ENCODE measurements around the gene SFT2D3. TPM values are rescaled to one million over a fixed set of nuclear protein-coding genes. Genes with fewer than 3 reads are reported as not detected.
"Not testable (repeated sequence)": the region's sequence is repeated elsewhere in the genome, so short reads cannot be mapped to it uniquely, and the experiment has no call there.

Gene SFT2D3
- total RNA-seq, 1 donor = 14.8 TPM

DNA sequence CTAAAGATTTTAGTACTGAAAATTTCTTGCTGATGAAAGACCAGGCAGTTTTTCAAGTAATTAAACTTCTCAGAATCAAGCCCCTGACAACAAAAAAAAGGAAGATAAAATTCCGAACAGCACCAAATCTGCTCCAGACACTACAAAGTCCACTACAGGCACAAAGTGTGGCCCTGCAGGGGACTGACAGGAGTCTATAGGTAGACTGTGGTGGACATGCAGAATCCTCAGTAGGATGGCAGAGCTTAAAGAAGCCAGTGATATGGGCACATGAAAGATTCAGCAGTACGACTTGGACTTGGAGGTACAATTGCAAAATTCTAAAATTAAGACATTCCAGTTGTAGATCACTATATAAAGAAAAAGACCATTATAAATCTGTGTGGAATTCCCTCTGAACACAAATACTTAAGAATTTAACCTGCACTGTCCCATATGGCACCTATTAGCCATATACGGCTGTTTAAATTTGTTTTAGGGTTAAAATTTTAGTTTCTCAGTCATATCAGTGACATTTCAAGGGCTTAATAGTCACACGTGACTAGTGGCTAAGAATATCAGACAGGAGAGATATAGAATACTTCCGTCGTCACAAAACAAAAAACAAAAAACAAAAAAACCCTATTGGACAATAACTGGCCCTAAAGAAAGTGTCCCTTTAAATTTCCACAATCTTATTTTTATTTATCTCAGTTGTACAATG is 32.0 kb downstream of the SFT2D3 start:
- H3K4me3 ChIP-seq (ENCODE audit: low read length) = no peak overlapping the region
- no peaks in the 10 kb centered on the region for H3K9me3 ChIP-seq (ENCODE audit: low read depth, low read length)
- H3K4me1 ChIP-seq (ENCODE audit: insufficient read depth, low read length) = no peaks in the 10 kb centered on the region

GRCh38 chr2:127733816-127734537 is 32.7 kb downstream of the SFT2D3 start:
- Histone ChIP-seq H3K4me1 (ENCODE audit: insufficient read depth, low read length) (no peaks in the 10 kb centered on the region), H3K9me3 (ENCODE audit: low read depth, low read length) (no peaks in the 10 kb centered on the region), H3K27me3 (ENCODE audit: insufficient read depth, low read length) (no peaks in the 10 kb centered on the region), H3K4me3 (ENCODE audit: low read length) (no peak overlapping the region)

More for the DNA sequence above, 32.0 kb downstream of the SFT2D3 start:
- no peaks in the 10 kb centered on the region for H3K27me3 ChIP-seq (ENCODE audit: insufficient read depth, low read length)

GRCh38 chr2:127735044-127735443 is 33.7 kb downstream of the SFT2D3 start:
- Histone ChIP-seq H3K9me3 (ENCODE audit: low read depth, low read length) (no peaks in the 10 kb centered on the region), H3K27me3 (ENCODE audit: insufficient read depth, low read length) (no peaks in the 10 kb centered on the region), H3K4me1 (ENCODE audit: insufficient read depth, low read length) (no peaks in the 10 kb centered on the region), H3K4me3 (ENCODE audit: low read length) (no peak overlapping the region)

DNA sequence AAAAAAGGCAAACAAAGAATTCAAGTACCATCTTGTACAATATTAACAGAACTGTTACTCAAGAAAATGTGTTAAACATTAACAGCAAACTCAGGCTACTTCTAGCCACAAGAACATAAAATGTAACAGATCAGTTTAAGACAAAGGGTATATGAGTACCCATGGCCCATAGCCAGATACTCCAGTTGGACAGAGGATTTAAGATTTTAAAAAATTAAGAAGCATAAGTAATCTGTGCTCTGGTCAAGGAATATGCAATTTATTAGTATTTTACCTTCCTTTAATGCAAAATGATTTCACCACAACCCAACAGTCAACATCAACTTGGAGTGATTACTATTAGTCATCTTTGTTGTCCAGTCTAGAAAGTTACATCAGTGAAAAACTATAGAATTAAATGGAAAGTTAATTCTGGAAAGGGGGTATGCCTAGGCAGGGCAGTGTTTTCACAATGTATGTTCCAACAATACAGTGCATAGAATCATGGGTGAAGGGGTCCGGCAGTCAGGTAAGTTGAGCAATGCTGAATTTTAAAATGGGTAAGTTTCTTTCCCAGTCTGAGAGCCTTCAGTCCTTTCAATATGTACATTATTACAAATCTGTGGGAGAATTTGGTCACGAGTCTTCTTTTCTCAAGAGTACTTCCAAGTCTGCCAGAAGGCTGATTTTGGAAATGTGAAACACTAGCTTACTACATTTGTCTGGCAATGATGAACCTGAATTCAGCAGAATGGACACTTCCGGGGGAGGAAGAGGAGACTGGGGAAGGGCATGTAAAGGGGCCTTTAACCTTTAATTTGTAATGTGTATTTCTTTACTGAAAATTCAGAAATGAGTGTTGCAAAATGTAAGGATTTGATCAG is 34.5 kb downstream of the SFT2D3 start:
- Histone ChIP-seq H3K27me3 (ENCODE audit: insufficient read depth, low read length) (no peaks in the 10 kb centered on the region), H3K9me3 (ENCODE audit: low read depth, low read length) (no peaks in the 10 kb centered on the region), H3K4me1 (ENCODE audit: insufficient read depth, low read length) (no peaks in the 10 kb centered on the region), H3K4me3 (ENCODE audit: low read length) (no peak overlapping the region)

DNA sequence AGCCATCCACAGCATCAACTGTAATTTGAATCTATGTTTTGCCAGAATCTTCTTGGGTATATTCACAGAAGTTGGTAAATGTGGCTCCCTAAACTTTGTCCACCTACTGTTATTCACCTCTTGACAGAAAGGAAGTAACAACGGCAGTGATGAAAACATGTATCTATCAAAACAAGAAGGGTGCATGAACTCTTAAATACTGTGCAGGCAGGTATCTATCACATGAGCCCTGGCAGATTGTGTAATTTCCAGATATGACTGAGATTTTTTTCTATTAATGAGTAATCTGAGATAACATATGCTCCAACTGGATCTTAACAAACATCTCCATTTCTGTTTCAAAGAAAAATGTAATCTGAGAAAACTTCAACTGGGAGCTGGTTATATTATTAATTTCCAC is 36.6 kb downstream of the SFT2D3 start:
- Histone ChIP-seq H3K27me3 (ENCODE audit: insufficient read depth, low read length) (no peaks in the 10 kb centered on the region), H3K9me3 (ENCODE audit: low read depth, low read length) (no peaks in the 10 kb centered on the region), H3K4me1 (ENCODE audit: insufficient read depth, low read length) (no peaks in the 10 kb centered on the region), H3K4me3 (ENCODE audit: low read length) (no peak overlapping the region)

- Histone ChIP-seq H3K9me3 (ENCODE audit: low read depth, low read length) (no peaks in the 10 kb centered on the region), H3K27me3 (ENCODE audit: insufficient read depth, low read length) (no peaks in the 10 kb centered on the region), H3K4me1 (ENCODE audit: insufficient read depth, low read length) (no peaks in the 10 kb centered on the region), H3K4me3 (ENCODE audit: low read length) (no peak overlapping the region)
These were observed 38.5 kb downstream of the SFT2D3 start for GRCh38 chr2:127739800-127740199.

DNA sequence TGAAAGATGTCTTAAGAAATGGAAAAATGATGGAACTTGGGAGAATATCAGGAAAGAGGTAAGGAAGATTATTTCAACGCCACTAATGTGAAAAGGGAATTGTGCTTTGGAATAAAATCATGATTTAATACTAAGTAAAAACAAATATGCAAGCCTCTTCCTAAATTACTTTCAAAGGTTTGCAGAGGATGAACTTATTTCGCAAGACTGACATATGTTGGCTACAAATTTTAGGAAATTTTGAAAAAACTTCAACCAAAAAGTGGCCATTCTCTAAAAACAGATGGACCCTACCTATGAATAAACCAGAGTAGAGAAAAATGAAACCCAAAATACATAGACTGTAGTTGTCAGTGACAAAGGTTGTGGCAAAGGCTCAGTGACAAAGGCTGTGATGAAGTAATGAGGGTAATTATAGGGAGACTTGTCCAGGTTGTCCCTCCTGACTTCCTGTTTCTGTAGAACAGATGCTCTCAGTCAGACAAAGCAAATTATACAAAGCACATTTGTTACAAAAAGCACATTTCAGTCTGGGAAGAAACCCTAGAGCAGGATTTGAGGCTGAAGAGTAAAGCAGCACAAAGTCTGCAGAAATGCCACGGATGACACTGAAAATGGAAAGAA is 39.5 kb downstream of the SFT2D3 start:
- Histone ChIP-seq H3K9me3 (ENCODE audit: low read depth, low read length) (no peaks in the 10 kb centered on the region), H3K27me3 (ENCODE audit: insufficient read depth, low read length) (no peaks in the 10 kb centered on the region), H3K4me1 (ENCODE audit: insufficient read depth, low read length) (no peaks in the 10 kb centered on the region), H3K4me3 (ENCODE audit: low read length) (no peak overlapping the region)

DNA sequence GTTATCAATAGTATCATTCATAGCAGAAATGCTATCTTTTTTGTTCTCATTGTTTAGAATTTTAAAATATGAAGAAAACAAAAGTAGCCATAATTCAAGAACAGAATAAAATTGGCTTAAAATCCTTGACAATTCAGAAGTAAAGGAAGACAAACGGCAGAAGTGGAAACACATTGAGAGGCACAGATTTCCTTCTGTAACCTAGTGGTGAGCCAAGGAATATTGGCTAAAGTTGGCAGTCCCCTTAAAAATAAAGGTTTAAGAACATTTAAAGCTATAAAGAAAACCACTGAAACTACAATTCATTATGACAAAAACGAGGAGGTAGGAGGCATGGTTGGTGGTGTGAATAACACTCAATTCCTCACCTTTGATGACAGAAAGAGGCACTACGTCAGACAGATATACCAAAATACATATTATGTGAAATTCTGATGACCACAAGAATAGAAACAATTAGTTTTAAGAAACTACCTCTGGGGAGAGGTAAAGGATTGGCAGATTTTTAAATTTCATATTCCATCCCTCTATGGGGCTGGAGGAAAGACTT is 42.3 kb downstream of the SFT2D3 start:
- Histone ChIP-seq H3K4me3 (ENCODE audit: low read length) (no peak overlapping the region), H3K27me3 (ENCODE audit: insufficient read depth, low read length) (no peaks in the 10 kb centered on the region), H3K9me3 (ENCODE audit: low read depth, low read length) (no peaks in the 10 kb centered on the region), H3K4me1 (ENCODE audit: insufficient read depth, low read length) (no peaks in the 10 kb centered on the region)

GRCh38 chr2:127747621-127748020 is 46.3 kb downstream of the SFT2D3 start:
- Histone ChIP-seq H3K27me3 (ENCODE audit: insufficient read depth, low read length) (no peaks in the 10 kb centered on the region), H3K4me1 (ENCODE audit: insufficient read depth, low read length) (peaks cover 8% of the 10 kb centered on the region), H3K9me3 (ENCODE audit: low read depth, low read length) (no peaks in the 10 kb centered on the region), H3K4me3 (ENCODE audit: low read length) (no peak overlapping the region)

DNA sequence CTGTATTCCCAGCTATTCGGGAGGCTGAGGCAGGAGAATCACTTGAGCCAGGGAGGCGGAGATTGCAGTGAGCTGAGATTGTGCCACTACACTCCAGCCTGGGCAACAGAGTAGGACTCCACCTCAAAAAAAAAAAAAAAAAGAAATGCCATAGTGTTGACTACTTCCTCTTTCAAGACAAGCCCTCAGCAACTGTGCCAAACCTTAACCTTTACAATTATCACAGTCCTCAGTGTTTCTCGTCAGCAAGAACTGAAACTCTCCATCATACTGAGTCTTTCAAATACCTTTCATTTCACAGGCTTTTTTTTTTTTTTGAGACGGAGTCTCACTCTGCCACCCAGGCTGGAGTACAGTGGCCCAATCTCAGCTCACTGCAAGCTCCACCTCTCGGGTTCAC is 48.2 kb downstream of the SFT2D3 start:
- H3K27me3 ChIP-seq (ENCODE audit: insufficient read depth, low read length); H3K4me3 ChIP-seq (ENCODE audit: low read length); H3K9me3 ChIP-seq (ENCODE audit: low read depth, low read length); H3K4me1 ChIP-seq (ENCODE audit: insufficient read depth, low read length): not testable (repeated sequence)

DNA sequence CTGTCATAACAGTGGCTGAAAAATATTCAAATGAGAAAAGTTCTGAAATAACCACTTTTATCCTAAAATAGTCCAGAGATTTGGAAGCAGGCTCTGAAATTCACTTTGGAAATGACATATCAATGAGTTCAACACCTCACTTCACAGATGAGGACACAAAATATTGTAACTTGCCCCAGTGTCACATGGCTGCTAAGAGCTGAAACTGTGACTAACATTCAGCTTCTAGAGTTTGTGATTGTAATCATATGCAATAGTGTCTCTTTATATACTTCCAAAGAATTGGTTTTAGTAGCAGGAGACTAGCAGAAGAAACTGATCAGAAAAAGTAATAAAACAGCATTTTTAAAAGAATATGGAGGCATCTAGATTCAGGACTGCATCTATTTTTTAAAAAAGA is 52.1 kb downstream of the SFT2D3 start:
- peaks cover 8% of the 10 kb centered on the region for H3K4me1 ChIP-seq (ENCODE audit: insufficient read depth, low read length)
- no peaks in the 10 kb centered on the region for H3K27me3 ChIP-seq (ENCODE audit: insufficient read depth, low read length)
- H3K9me3 ChIP-seq (ENCODE audit: low read depth, low read length) = no peaks in the 10 kb centered on the region
- no peak overlapping the region for H3K4me3 ChIP-seq (ENCODE audit: low read length)

GRCh38 chr2:127754186-127754585 is 52.9 kb downstream of the SFT2D3 start:
- Histone ChIP-seq H3K4me3 (ENCODE audit: low read length) (no peak overlapping the region), H3K27me3 (ENCODE audit: insufficient read depth, low read length) (no peaks in the 10 kb centered on the region)

More at GRCh38 chr2:127754186-127754585, 52.9 kb downstream of the SFT2D3 start:
- H3K9me3 ChIP-seq (ENCODE audit: low read depth, low read length) = no peaks in the 10 kb centered on the region
- H3K4me1 ChIP-seq (ENCODE audit: insufficient read depth, low read length) = peaks cover 8% of the 10 kb centered on the region

All from mononuclear cell (primary cell).